BJ (cell line): Measurements from ENCODE around the gene DDX52. TPM values are rescaled to one million over a fixed set of nuclear protein-coding genes. Genes with fewer than 3 reads are reported as not detected.

Source experiments
- CTCF ChIA-PET: fragments of 350-600 bp; formaldehyde crosslinking; extraction: SDS; loops from one replicate; lab custom pipeline; 2021; ENCODE audit warnings: antibody characterized with exemption, inconsistent platforms; lab: Yijun Ruan, JAX
- POLR2A ChIA-PET: fragments of 300-600 bp; sonication (Branson Sonifier 250); formaldehyde crosslinking; extraction: SDS; loops from one replicate; lab custom pipeline; 2021; ENCODE audit warnings: antibody characterized with exemption; lab: Charles Lee
- DNase-seq: peaks from one replicate; pipeline ENCODE4 v3.0.0-alpha.2; 2011; ENCODE audit warnings: low read depth
- H3K27me3 ChIP-seq: 2 replicates; pipeline ENCODE4 v1.6.0; 2011; ENCODE audit warnings: low read length; ENCODE audit not compliant: control insufficient read depth, insufficient read depth
- H3K36me3 ChIP-seq: 2 replicates; pipeline ENCODE4 v1.5.1; 2011; ENCODE audit warnings: low read length; ENCODE audit not compliant: control insufficient read depth, insufficient read depth
- H3K4me3 ChIP-seq: 2 replicates; pipeline ENCODE4 v1.5.1; 2011; ENCODE audit warnings: low read depth, mild to moderate bottlenecking, control low read depth, low read length
- polyA plus RNA-seq: library from polyadenylated mRNA; depleted of rRNA; stranded (reverse); fragments of >200 nt; gene quantifications from 2 replicates; pipeline ENCODE4 v1.2.3, GENCODE V29; 2011
- TF ChIP-seq, protein P1 (sequence below): IDR thresholded peaks from 2 replicates; pipeline ENCODE4 v1.5.1; 2011; ENCODE audit warnings: low read depth, mild to moderate bottlenecking, control low read depth, inconsistent platforms, low read length, moderate library complexity; ENCODE audit not compliant: insufficient read depth

Gene DDX52
- polyA plus RNA-seq, 1 experiment, result 14.7 TPM

DNA sequence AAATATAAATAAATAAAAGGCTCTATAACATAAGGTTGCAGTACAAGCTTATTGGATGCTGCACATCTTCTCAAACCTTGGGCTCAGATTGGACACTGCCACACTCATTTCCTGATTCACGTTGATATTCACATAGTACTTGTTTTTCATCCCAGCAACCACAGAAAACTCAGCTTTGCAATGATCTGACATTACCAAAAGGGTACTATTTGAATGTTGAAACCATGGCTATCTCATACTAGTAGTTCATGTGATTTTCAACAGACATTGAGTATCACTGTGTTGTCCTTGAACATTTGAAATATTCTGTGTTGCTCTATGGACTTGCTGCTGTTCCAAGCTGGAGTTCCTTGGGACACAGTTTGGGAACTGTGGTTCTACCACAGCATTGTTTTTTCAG, 14.0 kb upstream of the DDX52 start:
- no peaks in the 10 kb centered on the region for H3K36me3 ChIP-seq
- TF ChIP-seq, protein P1, sequence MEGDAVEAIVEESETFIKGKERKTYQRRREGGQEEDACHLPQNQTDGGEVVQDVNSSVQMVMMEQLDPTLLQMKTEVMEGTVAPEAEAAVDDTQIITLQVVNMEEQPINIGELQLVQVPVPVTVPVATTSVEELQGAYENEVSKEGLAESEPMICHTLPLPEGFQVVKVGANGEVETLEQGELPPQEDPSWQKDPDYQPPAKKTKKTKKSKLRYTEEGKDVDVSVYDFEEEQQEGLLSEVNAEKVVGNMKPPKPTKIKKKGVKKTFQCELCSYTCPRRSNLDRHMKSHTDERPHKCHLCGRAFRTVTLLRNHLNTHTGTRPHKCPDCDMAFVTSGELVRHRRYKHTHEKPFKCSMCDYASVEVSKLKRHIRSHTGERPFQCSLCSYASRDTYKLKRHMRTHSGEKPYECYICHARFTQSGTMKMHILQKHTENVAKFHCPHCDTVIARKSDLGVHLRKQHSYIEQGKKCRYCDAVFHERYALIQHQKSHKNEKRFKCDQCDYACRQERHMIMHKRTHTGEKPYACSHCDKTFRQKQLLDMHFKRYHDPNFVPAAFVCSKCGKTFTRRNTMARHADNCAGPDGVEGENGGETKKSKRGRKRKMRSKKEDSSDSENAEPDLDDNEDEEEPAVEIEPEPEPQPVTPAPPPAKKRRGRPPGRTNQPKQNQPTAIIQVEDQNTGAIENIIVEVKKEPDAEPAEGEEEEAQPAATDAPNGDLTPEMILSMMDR, result no peak
- no peak overlapping the region for H3K4me3 ChIP-seq
- no peak for DNase-seq
- POLR2A ChIA-PET, result no interaction called here
- H3K27me3 ChIP-seq, result no peaks in the 10 kb centered on the region
- CTCF ChIA-PET, result interaction anchor here (1.0 kb wide), 1 partner anchor 114 kb away, joined by 3 read pairs; no protein-coding TSS in a partner anchor

DNA sequence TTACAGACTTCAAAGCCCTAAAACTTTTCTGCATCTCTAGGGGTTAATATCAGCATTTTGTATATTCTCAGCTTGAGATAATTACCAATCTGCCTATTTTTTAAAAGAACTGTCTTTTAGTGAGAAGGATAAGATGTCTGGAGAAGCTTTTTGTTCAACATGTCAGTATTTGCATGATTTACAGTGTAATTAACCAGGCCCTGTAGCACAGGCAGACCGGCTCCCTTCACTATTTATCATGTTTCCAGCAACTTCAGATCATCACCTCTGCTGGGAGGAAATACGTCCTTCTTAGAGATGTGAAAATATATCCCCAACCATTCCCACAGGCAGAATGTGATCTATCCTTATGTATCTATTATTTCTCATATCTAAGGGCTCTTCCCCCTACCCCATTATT, 8.6 kb upstream of the DDX52 start:
- CTCF ChIA-PET, result interaction anchor here (2.0 to 5.9 kb wide), 3 partner anchors 49 to 164 kb away, joined by 5 to 115 read pairs (median 71); no protein-coding TSS in a partner anchor

DNA sequence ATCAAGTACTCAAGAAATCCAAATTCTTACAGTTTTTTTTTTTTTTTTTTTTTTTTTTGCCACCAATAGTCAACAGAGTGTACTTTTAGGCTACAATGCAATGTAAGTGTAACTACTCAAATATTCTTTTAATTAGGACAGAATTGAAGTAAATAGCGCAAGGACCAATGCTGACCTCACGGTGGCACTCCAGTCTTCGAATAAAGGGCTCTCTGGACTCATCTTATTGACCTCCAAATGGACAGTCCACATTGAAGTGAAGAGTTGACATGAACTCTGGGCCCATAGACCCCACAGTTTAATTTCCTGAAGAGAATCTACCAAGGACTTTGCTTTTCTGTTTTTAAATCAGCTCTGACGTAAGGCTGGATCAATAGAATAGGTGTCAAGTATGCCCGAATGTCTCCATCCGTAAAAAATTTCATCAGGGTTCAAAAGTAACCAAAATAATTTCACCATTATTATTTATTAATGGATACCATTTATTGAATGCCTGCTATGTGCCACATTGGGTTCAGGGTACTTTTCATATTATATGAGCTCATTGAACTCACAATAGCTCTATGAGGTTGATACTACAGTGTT, 7.3 kb upstream of the DDX52 start:
- no peaks in the 10 kb centered on the region for H3K27me3 ChIP-seq
- no peaks in the 10 kb centered on the region for H3K36me3 ChIP-seq
- ChIA-PET POLR2A (interaction anchor here (0.6 kb wide), 2 partner anchors 128 to 149 kb away, joined by 5 to 6 read pairs; no protein-coding TSS in a partner anchor), CTCF (interaction anchor here (0.7 to 5.9 kb wide), 24 partner anchors 10 to 1571 kb away, joined by 3 to 115 read pairs (median 5); partner anchors contain the start of gene HNF1B)
- DNase-seq, result peak; percentile 9
- no peak overlapping the region for H3K4me3 ChIP-seq
- TF ChIP-seq, protein P1, result peak; percentile 59

More for the DNA sequence above, 8.6 kb upstream of the DDX52 start:
- Histone ChIP-seq H3K36me3 (no peaks in the 10 kb centered on the region), H3K27me3 (no peaks in the 10 kb centered on the region), H3K4me3 (no peak overlapping the region)
- TF ChIP-seq, protein P1, result no peak
- no peak for DNase-seq
- POLR2A ChIA-PET, result no interaction called here

DNA sequence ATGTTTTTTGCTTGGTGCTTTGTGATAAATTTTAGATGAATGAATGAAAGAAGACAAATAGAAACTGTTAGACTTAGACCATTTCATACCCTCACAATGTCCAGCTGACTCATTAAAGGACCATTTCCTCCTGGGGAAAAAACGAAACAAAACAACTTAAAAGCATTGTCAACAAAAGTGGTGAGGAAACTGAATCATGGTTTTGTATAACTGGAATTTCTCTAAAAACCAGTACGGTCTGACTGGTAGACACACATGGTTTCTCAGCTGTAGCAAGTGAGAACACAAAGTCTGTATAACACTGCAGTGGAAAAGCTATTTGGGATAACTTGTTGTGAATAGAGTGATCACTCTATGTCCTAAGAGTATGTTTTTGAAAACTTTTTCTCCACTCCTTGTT, 5.3 kb upstream of the DDX52 start:
- CTCF ChIA-PET, result interaction anchor here (0.5 to 5.9 kb wide), 11 partner anchors 11 to 212 kb away, joined by 3 to 115 read pairs (median 4); no protein-coding TSS in a partner anchor
- peak; percentile 51 for DNase-seq

DNA sequence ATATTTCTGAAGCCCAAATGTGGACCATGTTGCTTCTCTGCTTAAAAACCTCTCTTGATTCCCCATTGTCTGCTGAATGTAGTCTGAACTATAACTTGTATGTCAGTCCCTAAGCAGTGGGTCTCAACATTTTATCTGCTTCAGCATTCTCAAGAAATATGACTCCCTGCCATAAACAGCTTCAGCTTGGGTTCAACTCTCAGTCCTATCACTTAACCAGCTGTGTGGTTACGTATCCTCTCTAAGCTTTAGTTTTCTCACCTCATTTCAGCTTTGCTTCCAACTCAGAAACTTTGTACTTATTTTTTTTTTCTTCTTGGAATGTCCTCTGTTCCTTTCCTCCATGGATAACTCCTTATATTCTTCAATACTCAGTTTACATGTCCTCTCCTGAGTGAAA, 4.6 kb upstream of the DDX52 start:
- DNase-seq, result no peak
- Histone ChIP-seq H3K4me3 (no peak overlapping the region), H3K36me3 (no peaks in the 10 kb centered on the region), H3K27me3 (no peaks in the 10 kb centered on the region)
- TF ChIP-seq, protein P1, result no peak
- ChIA-PET CTCF (interaction anchor here (0.6 to 5.9 kb wide), 7 partner anchors 12 to 1900 kb away, joined by 3 to 115 read pairs (median 6); no protein-coding TSS in a partner anchor), POLR2A (no interaction called here)

More for the DNA sequence above, 5.3 kb upstream of the DDX52 start:
- Histone ChIP-seq H3K27me3 (no peaks in the 10 kb centered on the region), H3K36me3 (no peaks in the 10 kb centered on the region), H3K4me3 (no peak overlapping the region)
- POLR2A ChIA-PET, result no interaction called here
- TF ChIP-seq, protein P1, result no peak
